GM21717 (cell line): ENCODE results near the gene CMTM8.
A peak's percentile ranks its signal among the peaks of the same experiment; 100 is the strongest.
"Not testable (repeated sequence)": the region's sequence is repeated elsewhere in the genome, so short reads cannot be mapped to it uniquely, and the experiment has no call there.

Experiments
- ATAC-seq: cut with Tn5 transposase; IDR thresholded peaks from one replicate; pipeline ENCODE4 v1.9.1; 2021; ENCODE audit warnings: mild to moderate bottlenecking, moderate library complexity; ENCODE audit not compliant: unreplicated experiment

Gene CMTM8

GRCh38 chr3:32374788-32375595 is 136.5 kb downstream of the CMTM8 start:
- peak; percentile 63 for ATAC-seq

- no peak for ATAC-seq
Observed at GRCh38 chr3:32375596-32375930, 137.1 kb downstream of the CMTM8 start.

GRCh38 chr3:32376115-32376514 is 137.6 kb downstream of the CMTM8 start:
- ATAC-seq: no peak

DNA sequence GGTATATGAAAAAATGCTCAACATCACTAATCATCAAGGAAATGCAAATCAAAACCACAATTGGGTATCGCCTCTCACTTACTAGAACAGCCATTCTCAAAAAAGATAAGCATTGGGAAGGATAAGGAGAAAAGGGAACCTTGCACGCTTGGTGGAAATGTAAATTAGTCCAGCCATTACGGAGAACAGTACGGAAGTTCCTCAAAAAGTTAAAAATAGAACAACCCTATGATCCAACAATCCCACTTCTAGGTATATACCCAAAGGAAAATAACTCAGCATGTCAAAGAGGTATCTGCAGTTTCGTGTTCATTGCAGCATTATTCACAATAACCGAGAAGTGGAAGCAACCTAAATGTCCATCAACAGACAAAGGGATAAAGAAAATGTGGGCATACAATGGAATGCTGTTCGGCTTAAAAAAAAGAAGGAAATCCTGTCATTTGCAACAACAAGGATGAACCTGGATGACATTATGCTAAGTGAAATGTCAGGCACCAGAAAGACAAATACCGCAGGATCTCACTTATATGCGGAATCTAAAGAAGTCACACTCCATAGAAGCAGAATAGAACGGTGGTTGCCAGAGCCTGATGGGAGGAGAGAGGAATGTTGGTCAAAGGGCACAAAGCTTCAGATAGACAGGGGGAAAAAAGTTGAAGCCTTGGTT is 141.5 kb downstream of the CMTM8 start:
- no peak for ATAC-seq

DNA sequence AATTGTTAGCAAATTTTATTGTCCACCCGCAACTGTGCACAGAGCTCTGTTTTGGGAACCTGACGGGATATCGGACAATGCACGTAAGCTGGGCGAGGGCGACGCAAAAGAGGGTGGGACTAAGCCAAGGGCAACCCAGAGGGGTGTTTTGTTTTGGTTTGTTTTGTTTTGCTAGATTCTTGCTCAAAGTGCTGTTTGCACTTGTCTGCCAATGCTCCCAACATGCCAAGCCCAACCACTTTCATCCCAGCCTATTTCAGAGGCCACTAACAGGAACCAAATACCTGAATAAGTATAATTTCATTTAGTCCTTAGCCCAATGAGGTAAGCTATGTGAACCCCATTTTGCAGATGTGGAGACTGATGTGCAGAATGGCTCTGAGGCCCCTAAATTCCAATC is 143.4 kb downstream of the CMTM8 start:
- no peak for ATAC-seq

DNA sequence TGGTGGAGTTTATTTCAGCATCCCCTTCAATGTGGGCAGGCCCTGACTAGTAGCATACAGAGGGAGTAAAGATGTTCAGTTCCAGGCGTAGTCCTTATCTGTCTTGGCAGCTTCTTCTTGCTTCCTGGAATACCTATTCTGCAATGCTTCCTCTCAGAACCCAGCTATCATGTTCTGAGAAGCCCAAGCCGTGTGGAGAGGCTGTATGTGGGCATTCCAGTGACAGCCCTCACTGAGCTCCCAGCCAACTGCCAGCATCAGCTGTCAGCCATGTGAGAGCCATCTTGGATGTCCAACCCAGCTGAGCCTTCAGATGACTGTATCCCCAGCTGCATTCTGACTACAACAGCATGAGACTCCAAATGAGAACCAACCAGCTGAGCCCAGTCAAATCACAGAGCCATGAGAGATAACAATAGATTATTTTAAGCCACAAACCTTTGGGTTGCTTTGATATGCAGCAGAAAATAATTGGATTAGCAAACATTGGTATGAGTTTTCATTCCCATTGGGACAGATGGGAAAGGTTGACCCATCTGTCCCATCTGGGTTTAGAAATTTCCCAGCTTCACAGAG is 144.7 kb downstream of the CMTM8 start:
- no peak for ATAC-seq

DNA sequence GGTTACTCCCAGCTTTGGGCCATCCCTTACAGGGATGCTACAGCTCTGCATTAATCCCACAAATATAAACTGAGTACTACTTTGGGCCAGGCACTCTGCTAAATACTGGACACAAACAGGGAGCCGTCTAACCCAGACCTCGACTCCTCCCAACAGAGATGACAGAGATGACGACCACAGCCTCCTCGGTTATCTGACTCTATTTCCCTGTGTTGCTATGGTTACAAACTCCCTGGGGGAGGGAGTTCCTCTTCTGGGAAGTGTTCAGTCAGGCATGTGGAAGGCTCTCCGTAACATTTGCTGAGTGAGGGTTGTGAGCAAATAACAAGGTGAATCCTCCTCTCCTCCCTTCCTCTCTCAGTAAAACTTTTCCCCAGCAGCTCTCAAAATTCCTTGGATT is 146.5 kb downstream of the CMTM8 start:
- ATAC-seq: no peak

DNA sequence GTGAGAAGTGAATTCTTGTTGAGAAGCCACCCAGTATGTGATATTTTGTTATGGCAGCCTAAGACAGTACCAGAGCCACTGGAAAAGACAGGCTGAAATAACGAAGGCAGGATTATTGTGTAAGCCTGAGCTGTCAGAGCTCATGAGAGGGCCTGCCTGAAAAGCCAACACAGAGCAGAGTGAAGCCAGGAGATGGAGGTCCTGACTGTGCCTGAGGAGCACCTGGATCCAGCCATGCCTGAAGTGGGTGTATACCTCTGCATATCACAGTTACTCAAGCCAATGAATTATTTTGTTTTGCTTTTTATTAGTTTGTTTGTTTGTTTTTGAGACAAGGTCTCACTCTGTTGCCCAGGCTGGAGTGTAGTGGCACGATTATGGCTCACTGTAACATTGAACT is 149.0 kb downstream of the CMTM8 start:
- no peak for ATAC-seq

- not testable (repeated sequence) for ATAC-seq
Observed at GRCh38 chr3:32389577-32389976, 151.1 kb downstream of the CMTM8 start.

- peak; percentile 56 for ATAC-seq
Observed at GRCh38 chr3:32391643-32392535, 153.4 kb downstream of the CMTM8 start, which contains the start of gene CMTM7. Gene CMTM7, plus strand, starts transcription at chr3:32391853. Its CDS starts 54 bp downstream, at chr3:32391907.

- no peak for ATAC-seq
Observed at GRCh38 chr3:32392536-32393302, 154.2 kb downstream of the CMTM8 start.

- ATAC-seq: no peak
Observed at GRCh38 chr3:32395496-32395895, 157.0 kb downstream of the CMTM8 start.

GRCh38 chr3:32397941-32398340 is 159.5 kb downstream of the CMTM8 start:
- ATAC-seq: no peak

DNA sequence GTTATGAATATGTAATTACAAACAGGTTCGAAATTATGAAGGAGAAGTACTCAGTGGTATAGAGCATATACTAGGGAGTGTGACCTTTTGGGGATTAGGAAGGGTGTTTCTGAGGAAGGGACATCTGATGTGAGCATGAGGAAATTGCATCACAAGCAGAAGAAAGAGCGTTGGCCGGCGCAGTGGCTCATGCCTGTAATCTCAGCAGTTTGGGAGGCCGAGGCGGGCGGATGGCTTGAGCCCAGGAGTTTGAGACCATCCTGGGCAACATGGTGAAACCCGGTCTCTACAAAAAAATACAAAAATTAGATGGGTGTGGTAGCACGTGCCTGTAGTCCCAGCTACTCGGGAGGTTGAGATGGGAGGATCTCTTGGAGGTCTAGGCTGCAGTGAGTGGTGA is 160.1 kb downstream of the CMTM8 start:
- ATAC-seq: no peak

- no peak for ATAC-seq
Observed at GRCh38 chr3:32399030-32399620, 160.6 kb downstream of the CMTM8 start.

DNA sequence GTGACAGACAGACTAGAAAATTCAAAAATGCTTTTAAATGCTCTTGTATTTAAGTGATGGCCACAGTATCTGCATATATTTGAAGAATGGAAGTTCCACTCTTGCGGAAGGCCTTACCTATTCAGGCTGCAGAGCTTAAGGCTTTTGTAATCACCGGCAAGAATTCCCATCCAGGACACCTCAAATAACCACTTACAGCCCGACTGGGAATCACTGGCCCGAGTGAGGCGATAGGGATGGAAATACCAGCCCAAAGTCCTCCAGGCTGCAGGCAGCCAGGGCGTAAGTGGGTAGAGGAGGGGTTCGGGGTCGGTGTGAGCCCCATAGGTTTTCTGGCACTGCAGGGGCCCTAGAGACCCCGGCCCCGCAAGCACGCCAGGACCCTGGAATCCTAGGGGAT is 162.6 kb downstream of the CMTM8 start:
- ATAC-seq: no peak

GRCh38 chr3:32401556-32402081 is 163.1 kb downstream of the CMTM8 start:
- ATAC-seq: no peak

DNA sequence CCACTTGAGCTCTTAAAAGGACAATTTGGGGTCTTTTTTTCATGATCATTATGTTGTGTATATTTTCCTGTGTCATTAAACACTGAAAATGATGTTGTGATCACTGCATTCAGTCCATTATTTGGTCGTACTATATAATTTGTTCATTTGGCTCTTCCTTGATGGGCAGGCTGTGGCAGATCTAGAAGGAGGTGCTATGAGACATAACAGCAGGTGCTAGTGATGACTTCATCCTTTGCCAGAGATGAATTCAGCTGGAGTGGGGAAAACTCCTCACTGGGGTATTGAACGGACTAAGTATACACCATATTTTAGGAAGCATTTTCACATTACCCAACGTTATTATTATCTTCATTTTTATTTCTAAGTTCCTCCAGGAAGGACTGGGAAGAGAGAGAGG is 165.2 kb downstream of the CMTM8 start:
- ATAC-seq: no peak

GRCh38 chr3:32404714-32405113 is 166.2 kb downstream of the CMTM8 start:
- ATAC-seq: no peak

GRCh38 chr3:32405155-32405554 is 166.7 kb downstream of the CMTM8 start:
- ATAC-seq: no peak
